GM18526 (cell line): Measurements from ENCODE around the gene LIPC.

Experiments used
- POLR2A ChIP-seq: IDR thresholded peaks from 3 replicates; pipeline ENCODE4 v1.6.1; 2011; ENCODE audit not compliant: insufficient read length; ENCODE audit errors: extremely low read depth

The LIPC gene

DNA sequence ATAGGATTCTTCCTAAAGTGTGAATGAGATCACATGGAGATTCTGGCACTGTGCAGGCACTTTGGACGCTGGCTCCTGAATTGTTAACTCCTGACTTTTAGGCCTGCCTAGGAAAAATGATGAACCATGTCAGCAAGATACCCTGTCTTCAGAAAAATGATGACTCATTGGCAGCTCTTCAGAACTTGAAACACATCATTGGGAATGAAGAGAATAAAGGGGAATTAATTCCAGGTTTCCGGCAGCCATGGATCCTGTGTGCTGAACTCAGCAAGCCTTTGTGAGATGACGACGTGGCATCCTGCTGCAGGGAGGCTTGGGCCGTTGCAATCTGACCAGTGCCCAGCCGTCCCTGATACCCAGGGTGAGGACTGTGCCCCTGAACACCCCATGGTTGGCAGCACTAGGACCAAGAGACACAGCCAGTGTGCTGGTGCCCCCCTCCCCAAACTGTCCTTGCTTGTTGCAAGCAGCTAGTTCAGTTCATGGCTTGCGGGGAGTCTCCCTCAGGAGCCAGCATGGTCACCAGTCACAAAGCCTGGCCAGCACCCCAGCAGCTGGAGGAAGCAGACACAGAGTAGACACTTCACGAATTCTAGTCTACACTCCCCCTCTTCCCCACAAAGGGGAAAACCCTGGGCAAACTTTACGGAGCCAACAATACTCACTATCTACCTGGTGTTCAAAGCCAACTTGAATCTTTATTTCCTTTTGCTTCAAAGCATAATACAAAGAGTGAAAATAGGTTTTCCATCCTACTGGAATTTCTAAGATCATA is 7.8 kb upstream of the LIPC start:
- TF ChIP-seq POLR2A = no peak

DNA sequence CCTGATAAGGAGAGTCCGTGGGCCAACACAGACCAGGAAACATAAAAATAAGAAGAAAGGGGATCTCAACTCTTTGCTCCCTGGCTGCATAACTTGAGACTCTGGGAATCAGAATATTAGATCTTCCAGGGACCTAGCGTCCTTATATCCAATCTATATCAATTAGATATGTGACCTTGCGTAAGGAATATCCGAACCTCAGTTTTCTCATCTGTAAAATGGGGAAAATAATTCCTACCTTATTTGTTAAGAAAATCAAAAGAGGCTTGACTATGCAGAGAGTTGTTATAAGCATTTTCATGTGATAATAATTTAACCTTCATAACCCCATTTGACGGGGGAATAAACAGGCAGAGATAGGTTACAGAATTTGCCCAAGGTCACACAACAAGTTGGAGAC is 7.1 kb upstream of the LIPC start:
- no peak for TF ChIP-seq POLR2A

DNA sequence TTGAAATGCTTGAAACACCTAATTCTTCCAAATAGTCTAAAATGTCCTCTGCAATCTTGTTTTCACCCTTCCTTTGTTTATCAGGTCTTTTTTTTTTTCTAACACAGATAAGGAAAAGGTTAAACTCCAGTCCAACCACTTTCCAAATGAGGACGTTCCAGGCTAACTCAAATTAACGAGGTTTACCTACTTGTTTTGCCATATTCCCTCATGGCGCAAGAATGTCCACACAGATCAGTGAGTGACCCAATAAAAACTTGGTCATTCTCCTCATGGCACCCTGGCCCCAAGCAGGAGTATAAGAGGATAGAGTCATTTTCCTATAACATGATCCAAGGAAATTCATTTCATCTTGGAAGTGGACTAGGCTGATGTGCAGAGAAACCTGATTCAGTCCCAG is 6.6 kb upstream of the LIPC start:
- no peak for TF ChIP-seq POLR2A

DNA sequence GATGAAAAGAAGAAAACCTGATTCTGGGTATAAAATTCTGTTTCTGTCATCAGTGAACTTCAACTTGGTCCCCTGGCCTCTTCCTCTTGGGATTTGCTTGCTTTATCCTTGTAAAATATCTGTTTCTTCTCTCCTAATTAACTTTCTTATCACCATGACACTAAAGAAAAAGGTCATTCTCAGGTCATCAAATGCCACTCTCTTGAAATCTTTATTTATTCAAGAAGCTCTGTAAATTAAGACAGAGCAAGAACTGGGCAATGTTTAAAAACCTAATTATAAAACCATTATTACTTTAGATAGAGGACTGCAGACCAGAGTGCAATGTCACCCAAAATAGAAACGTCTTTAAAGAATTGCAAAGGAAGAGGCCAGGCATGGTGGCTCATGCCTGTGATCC is 6.0 kb upstream of the LIPC start:
- TF ChIP-seq POLR2A = no peak

DNA sequence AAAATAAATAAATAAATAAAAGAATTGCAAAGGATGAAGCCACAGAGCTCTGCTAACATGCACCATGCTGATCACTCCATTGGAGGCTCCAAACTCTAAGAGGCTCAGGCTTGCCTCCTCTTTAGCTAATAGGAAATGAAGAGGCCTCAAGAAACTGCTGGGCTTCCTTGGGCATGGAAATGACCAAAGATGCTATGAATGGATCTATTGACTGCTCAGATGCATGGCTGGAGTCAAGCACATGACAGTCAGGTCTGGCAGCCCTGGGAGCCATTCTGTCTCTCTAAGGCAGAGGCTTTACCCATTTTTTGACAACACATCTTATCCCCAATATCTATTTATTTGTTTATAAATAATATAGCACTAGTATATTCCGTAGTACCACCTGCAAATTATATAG is 5.3 kb upstream of the LIPC start:
- no peak for TF ChIP-seq POLR2A

DNA sequence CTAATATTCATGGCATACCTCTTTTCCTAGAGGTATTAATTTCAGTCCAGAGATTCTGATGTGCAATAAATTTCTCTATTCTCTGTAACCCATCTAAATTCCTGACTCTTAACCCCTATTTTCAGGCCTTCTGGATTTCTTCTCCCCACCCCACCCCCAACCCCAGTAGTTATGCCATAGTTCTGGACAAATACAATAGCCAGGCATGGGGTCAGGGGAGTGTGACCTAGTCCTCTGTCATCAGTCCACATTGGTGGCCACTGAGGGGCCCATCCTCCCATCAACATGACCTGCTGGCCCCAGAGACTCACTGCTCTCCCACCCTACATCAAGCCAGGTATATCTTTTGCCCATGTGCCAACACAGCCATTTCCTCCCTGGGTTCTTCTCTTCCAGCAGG is 3.8 kb upstream of the LIPC start:
- no peak for TF ChIP-seq POLR2A

DNA sequence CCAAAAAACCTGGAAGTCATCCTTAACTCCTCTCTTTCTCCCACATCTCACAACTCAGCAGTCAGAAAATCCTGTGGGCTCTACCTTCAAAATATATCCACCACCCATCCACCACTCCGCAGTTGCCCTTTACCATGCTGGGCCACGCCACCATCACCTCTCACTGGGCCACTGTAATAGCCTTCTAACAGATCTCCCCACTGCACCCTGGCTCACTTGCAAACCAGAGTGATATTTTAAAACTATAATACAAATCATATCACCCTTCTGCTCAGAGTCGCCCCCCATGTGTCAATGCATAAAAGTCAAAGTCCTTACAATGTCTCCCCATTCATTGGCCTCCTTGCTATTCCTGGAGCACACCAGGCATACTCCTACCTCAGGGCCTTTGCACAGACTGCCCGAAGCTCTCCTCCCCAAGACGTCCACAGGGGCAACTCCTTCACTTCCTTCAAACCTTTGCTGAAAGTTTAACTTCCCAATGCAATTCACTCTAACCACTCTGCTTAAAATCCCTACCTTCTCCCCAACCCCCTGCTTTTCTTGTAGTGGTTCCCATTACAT is 1.5 kb upstream of the LIPC start:
- no peak for TF ChIP-seq POLR2A

DNA sequence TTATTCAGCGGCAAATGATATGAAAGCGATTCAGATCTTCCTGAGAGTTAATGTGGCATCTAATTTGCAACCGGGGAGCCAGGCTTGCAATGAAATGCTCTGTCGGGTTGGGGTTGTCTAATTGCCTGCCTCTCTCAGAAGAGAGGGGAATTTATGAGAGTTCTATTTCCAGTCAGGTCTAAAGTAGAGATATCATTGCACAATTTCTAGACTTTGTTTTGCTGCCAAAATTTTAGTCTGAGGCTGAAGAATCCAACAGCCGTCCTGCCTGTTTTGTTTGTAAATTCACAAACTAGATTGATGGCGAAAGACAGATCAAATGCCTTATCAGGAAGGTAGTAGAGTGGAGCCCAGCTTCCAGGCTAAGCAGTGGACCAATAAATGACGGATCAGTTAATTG is 610 bp downstream of the LIPC start:
- TF ChIP-seq POLR2A = no peak

DNA sequence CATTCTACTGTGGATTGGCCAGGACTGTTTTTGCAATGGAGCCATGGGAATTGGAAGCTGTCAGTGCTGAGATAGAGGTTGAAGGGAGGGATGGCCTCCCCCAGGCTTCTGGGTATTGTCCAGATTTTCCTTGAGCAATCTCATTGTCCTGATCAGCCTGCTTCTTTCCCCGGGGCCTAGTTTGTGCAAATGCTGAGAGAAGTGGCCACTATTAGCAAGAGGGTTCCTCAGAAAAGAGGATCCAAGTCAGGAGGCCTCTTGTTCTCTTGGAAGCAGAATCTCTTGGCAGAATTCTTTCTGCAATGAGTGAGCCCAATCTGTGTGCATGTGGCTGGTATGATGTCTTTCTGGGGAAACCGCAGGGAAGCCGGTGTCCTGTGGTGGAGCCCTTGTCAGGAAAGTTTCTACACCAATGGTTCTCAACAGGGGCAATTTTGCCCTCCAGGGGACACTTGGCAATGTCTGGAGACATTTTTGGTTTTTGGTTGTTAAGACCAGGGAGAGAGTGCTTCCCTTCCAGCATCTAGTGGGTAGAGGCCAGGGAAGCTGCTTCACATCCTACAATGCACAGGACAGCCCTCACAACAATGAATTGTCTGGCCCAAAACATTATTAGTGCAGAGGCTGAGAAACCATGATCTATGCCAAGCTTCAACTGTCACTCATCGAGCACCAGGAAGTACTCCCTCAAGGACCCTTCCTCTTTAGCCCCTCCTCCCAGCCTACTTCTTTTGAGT is 2.0 kb downstream of the LIPC start:
- TF ChIP-seq POLR2A = no peak

DNA sequence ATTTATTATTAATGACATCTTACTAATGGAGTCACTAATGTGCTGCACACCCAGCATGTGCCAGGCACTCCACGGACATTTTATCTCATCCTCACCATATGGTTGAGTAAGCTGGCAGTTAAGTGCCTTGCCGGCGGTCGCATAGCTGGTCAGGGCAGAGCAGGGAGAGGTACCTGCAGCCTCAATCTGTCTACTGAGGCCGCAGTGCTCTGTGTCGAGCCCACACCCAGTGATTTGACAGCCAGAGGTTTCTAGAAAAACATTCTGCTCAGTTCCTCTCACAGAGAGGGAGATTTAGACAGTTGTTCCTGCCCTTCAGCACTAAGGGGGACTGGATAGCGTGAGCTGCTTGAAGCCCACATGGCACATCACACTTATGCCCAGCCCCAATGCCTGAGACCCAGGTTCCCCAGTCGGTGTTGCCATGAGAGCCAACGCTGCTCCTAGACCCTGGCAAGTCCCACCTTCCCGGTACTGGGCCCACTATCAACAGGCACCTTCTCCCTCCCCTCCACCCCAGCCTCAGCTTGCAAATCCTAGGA is 2.6 kb downstream of the LIPC start:
- no peak for TF ChIP-seq POLR2A

DNA sequence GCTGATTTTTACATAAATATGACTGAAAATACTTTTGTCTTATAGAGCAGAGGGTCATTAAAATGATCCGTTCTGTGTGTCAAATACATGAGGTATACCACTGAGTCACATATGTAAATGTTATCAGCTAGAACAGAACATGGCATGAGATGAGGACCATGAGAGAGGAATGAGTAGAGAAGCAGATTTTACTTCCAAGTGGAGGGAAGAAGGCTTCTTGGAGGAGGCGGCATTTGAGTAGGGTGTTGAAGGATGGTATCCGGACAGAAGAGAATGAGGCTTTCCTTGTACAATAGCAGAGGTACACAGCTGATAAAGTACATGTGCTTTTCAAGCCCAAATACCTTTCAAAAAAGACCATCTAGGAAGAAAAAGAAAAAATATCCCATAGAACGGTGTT is 4.8 kb downstream of the LIPC start:
- TF ChIP-seq POLR2A = no peak

DNA sequence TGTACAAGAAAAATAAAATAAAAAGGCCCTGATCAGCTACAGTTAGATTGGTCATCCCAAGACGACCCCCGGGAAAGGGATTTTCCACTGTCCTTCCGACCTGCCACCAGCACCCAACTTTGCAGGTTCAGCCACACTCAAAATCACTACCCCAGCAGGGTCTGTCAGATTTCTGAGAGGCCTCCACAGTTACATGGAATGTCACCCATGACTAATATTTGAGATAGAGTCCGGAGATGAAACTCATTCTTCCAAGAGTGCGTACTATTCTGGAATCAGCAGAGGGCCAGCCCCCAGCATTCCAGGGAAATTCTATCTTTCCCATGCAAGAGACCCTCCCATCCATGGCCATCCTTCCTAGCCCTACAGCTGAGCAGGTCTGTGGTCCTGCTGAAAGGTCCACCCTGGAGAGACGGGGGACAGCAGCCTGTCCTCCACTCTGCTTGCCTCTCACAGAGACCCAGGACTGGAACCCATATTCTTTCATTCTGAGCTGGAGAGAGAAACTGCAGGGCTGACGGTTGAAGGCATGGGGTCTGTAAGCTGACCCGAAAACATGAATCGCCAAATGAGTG is 5.8 kb downstream of the LIPC start:
- no peak for TF ChIP-seq POLR2A

DNA sequence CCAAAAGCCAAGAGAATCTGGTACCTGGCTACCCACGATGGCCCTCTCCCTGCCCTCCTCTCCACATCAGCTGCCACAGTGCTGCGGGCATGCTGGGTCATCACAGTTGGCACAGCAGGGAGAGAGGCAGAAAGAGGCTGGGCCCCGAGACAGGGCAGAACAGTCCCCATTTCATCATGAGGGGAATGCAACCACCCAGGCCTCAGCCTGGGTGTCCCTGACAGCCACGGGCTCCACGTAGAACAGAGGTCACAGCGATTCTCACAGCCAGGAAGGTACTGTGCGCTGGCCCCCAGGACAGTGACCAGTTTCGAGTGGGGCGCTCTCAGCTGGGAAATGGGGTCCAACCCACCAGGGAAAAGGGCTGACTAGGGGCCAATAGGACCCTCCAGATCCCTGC is 6.3 kb downstream of the LIPC start:
- TF ChIP-seq POLR2A = no peak

DNA sequence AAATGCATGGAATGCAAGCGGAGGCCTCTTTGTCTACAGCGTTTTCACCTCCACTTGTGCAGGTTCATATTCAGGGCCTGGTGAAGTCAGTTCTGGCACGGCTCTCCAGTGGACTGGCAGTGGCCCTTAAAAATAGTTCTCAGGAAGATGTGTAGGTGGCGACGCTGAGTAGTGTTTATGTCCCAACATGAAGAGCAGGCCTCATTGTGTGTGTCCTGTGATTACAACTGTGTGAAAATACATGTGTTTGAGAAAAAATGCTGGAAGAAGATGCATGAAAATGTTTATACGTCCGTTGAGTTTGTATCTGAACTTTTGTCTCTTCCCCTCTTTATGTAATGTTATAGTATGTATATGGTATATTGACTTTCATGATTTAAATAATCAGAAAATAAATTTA is 7.2 kb downstream of the LIPC start:
- TF ChIP-seq POLR2A = no peak

DNA sequence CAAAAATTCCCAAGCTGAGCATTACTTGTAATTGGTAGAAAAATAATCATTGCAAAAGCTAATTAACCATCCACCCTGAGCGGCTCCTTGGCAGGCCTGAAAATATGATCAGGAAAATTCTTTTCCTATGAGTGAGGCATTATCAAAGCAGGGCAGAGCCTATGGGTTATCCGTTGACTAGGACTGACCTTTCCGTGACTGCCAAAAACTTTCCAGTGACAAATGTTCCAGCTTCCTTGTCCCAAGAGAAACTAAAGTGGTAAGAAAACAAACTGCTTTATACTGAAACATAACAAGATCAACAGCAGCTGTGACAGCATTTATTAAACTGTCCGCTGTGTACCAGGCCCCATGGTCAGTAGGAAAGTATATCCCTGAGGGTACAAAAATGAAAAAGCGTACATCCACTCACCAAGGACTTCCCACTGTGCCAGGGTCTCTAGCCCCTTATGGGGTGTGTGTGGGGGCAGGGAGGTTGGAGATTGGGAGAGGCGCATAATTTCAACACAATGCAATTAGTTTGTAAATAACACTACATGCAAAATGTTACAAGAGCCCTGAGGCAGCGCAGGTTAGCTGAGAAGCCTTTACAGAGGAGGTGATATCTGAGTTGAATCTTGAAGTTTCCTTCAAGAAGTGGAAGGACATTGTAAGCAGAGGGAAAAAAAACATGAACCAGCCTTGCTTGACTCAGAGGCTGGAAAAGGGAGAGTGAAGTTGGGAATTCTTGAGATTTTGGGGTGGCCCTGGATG is 8.5 kb downstream of the LIPC start:
- no peak for TF ChIP-seq POLR2A
